ENCODE measurements around the gene SMARCAD1. TPM values are rescaled to one million over a fixed set of nuclear protein-coding genes. Genes with fewer than 3 reads are reported as not detected.

The SMARCAD1 gene
- total RNA-seq, 1 experiment from 2014 or later, result 57.1 TPM

DNA sequence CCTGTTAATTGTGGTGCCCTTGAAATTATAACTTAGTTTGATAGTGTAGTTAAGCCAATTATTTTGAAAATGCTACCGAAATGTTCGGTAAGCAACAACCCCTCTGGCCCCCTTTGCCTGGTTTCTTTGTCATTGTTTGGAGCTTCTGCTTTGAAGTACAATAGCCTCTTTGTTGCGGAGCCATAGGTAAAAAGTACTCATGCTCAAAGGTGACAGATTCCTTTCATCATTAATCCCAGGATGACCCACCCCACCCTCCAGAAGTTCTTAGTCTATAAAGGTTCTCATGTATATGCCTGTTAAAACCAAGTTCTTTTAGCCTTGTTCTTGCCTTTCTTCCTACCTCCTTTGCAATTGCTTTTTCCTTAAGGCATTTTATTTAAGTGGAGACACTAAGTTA is 42.4 kb upstream of the SMARCAD1 start:
- no peak overlapping the region for H2BK15ac ChIP-seq (ENCODE audit: low read depth, low read length)
- TF ChIP-seq, protein P1, sequence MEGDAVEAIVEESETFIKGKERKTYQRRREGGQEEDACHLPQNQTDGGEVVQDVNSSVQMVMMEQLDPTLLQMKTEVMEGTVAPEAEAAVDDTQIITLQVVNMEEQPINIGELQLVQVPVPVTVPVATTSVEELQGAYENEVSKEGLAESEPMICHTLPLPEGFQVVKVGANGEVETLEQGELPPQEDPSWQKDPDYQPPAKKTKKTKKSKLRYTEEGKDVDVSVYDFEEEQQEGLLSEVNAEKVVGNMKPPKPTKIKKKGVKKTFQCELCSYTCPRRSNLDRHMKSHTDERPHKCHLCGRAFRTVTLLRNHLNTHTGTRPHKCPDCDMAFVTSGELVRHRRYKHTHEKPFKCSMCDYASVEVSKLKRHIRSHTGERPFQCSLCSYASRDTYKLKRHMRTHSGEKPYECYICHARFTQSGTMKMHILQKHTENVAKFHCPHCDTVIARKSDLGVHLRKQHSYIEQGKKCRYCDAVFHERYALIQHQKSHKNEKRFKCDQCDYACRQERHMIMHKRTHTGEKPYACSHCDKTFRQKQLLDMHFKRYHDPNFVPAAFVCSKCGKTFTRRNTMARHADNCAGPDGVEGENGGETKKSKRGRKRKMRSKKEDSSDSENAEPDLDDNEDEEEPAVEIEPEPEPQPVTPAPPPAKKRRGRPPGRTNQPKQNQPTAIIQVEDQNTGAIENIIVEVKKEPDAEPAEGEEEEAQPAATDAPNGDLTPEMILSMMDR (conservative IDR thresholded peaks at IDR 0.05), result no peak
- Mint-ChIP-seq H3K4me1 (peaks cover 36 to 38% of the 10 kb centered on the region in 2 experiments), H3K27ac (0 out of 7 replicates have a peak overlapping the region, but pooled peaks of 1 of the 3 experiments have one; percentile 0), H3K4me3 (no peak overlapping the region), H3K27me3 (ENCODE audit: low read depth) (no peaks in the 10 kb centered on the region), H3K9me3 (peaks cover 0 to under 1% of the 10 kb centered on the region in 2 experiments; a peak in 2 of 5 replicates), H3K36me3 (ENCODE audit: insufficient read depth in 1 of 3, low read depth in 3 of 3) (0 out of 7 replicates have a peak, but pooled peaks cover 0 to 4% (median under 1%) of the 10 kb centered on the region in 3 experiments)
- no peaks in the 10 kb centered on the region for H3K27me3 ChIP-seq (ENCODE audit: insufficient read depth, low read length)
- H3K23me2 ChIP-seq (ENCODE audit: insufficient read length, low read depth, low read length, poor library complexity, severe bottlenecking), result no peaks in the 10 kb centered on the region
- H3K14ac ChIP-seq (ENCODE audit: insufficient read depth, low read length), result no peak overlapping the region
- DNase-seq, result peak; percentile 46
- no peak overlapping the region for H2AK5ac ChIP-seq (ENCODE audit: insufficient read length, low read length)
- no peak overlapping the region for H4K91ac ChIP-seq (ENCODE audit: insufficient read length, low read depth, low read length)
- no peak overlapping the region for H3K4ac ChIP-seq (ENCODE audit: low read depth, low read length)
- no peak overlapping the region for H3T11ph ChIP-seq (ENCODE audit: low read length)
- H3K56ac ChIP-seq (ENCODE audit: insufficient read length, low read depth, low read length), result no peak overlapping the region
- no peaks in the 10 kb centered on the region for H4K20me1 ChIP-seq (ENCODE audit: control insufficient read depth, insufficient read depth, insufficient read length)
- H2BK120ac ChIP-seq (ENCODE audit: low read depth, low read length, poor library complexity, severe bottlenecking), result peak overlapping the region; percentile 61
- H3K79me2 ChIP-seq (ENCODE audit: insufficient read depth, low read length), result no peaks in the 10 kb centered on the region
- H4K5ac ChIP-seq (ENCODE audit: insufficient read length, low read depth, low read length), result no peak overlapping the region
- no peak overlapping the region for H3K18ac ChIP-seq (ENCODE audit: insufficient read length, low read depth, low read length)
- no peak overlapping the region for H3K23ac ChIP-seq (ENCODE audit: insufficient read length, low read depth, low read length)
- no peak overlapping the region for H3K27ac ChIP-seq (ENCODE audit: insufficient read length, low read depth, low read length)
- no peak overlapping the region for H2BK20ac ChIP-seq (ENCODE audit: low read depth, low read length, poor library complexity, severe bottlenecking)
- H3K4me2 ChIP-seq (ENCODE audit: insufficient read depth, insufficient read length, low read length), result no peak overlapping the region
- no CpG with 5 or more reads among the region's 3 CpGs for WGBS (ENCODE audit: extremely low coverage, insufficient read length, low lambda C conversion rate)
- H3K9me3 ChIP-seq (ENCODE audit: control insufficient read depth, low read depth, low read length), result no peaks in the 10 kb centered on the region
- H3K79me1 ChIP-seq (ENCODE audit: insufficient read depth, low read depth, low read length, poor library complexity, severe bottlenecking), result no peaks in the 10 kb centered on the region
- H2AFZ ChIP-seq (ENCODE audit: low read length), result no peak overlapping the region
- no peak overlapping the region for H2BK12ac ChIP-seq (ENCODE audit: insufficient read length, low read depth, low read length)
- H2BK5ac ChIP-seq (ENCODE audit: insufficient read length, low read length), result no peak overlapping the region
- H4K8ac ChIP-seq (replicated peaks; ENCODE audit: insufficient read length, low read depth, low read length), result no peak overlapping the region
- no peaks in the 10 kb centered on the region; the same call in 1 of the 2 replicates for H3K4me1 ChIP-seq (ENCODE audit: insufficient read depth, low read length)
- no peak overlapping the region for H3K9ac ChIP-seq (ENCODE audit: extremely low read depth, insufficient read length, low read length)
